ENCODE results near the gene PDE7B. TPM values are rescaled to one million over a fixed set of nuclear protein-coding genes. Genes with fewer than 3 reads are reported as not detected.

The PDE7B gene
- total and polyA plus RNA-seq, 2 of the 8 experiments (the other 6 are each of a cell fraction or from before 2014, with no cell fraction given) = not detected

- Histone ChIP-seq H2AK5ac (ENCODE audit: low read depth, low read length) (no peak overlapping the region), H2BK120ac (replicated peaks; ENCODE audit: low read depth, low read length) (no peak overlapping the region), H3K18ac (ENCODE audit: extremely low read depth, low read length) (no peak overlapping the region), H3K4me2 (ENCODE audit: insufficient read depth in 1 of 2, low read depth in 2 of 2, low read length in 2 of 2) (no peak overlapping the region), H4K5ac (ENCODE audit: insufficient read length, low read depth, low read length) (no peak overlapping the region), H3K14ac (ENCODE audit: insufficient read length) (no peak overlapping the region), H3K27ac (ENCODE audit: low read depth, low read length) (no peak overlapping the region), H3K4me3 (ENCODE audit: extremely low read depth in 1 of 4, insufficient read depth in 2 of 4, low read depth in 3 of 4, low read length in 4 of 4) (no peak overlapping the region), H3K9me3 (ENCODE audit: insufficient read depth in 2 of 2, low read depth in 1 of 2, low read length in 1 of 2) (no peaks in the 10 kb centered on the region), H3K79me2 (ENCODE audit: control insufficient read depth in 1 of 2, insufficient read depth in 2 of 2, low read length in 2 of 2) (no peaks in the 10 kb centered on the region), H4K8ac (ENCODE audit: extremely low read depth, insufficient read depth, low read length) (no peak overlapping the region), H3K4ac (replicated peaks; ENCODE audit: insufficient read length, low read depth, low read length) (no peak overlapping the region), H3K23me2 (ENCODE audit: low read depth, low read length) (no peaks in the 10 kb centered on the region; the same call in 1 of the 2 replicates), H3K27me3 (replicated peaks in 1 of 4; ENCODE audit: control insufficient read depth in 3 of 4, extremely low read depth in 1 of 4, insufficient read depth in 3 of 4, low read length in 3 of 4) (no peaks in the 10 kb centered on the region), H2BK15ac (ENCODE audit: low read length) (no peak overlapping the region), H2BK5ac (ENCODE audit: low read depth, low read length) (no peak overlapping the region), H2BK20ac (ENCODE audit: low read length) (no peak overlapping the region), H3K36me3 (ENCODE audit: control insufficient read depth in 2 of 4, insufficient read depth in 4 of 4, low read length in 3 of 4) (no peaks in the 10 kb centered on the region), H2BK12ac (ENCODE audit: low read depth, low read length) (no peak overlapping the region), H4K91ac (replicated peaks; ENCODE audit: insufficient read length, low read length) (no peak overlapping the region), H3K23ac (ENCODE audit: insufficient read length) (no peak overlapping the region), H3K9ac (replicated peaks in 1 of 4; ENCODE audit: extremely low read depth in 1 of 4, low read depth in 3 of 4, low read length in 3 of 4) (no peak overlapping the region), H3K79me1 (ENCODE audit: low read depth, low read length) (no peaks in the 10 kb centered on the region), H3K56ac (replicated peaks; ENCODE audit: insufficient read length, low read depth, low read length) (no peak overlapping the region), H3K4me1 (replicated peaks in 1 of 4; ENCODE audit: control insufficient read depth in 3 of 4, insufficient read depth in 4 of 4, low read length in 3 of 4) (no peaks in the 10 kb centered on the region; a peak in 1 of 7 replicates), H2AFZ (ENCODE audit: low read length) (no peak overlapping the region), H4K20me1 (replicated peaks in 1 of 2; ENCODE audit: control insufficient read depth in 1 of 2, insufficient read depth in 2 of 2, low read length in 2 of 2) (no peaks in the 10 kb centered on the region)
- WGBS, 2 experiments (ENCODE audit: extremely low coverage in 1 of 2, insufficient coverage in 1 of 2, insufficient read length in 1 of 2, insufficient replicate concordance in 2 of 2, low coverage in 1 of 2, low lambda C conversion rate in 2 of 2, missing lambda C conversion rate in 1 of 2) = 85% methylated on average over 5 of the region's 5 CpGs; no CpG with 5 or more reads in 1 of the 2 experiments
- POLR2A ChIA-PET (ENCODE audit: partially characterized antibody) = no interaction called here
- no peak for FAIRE-seq
- no peak for DNase-seq (ENCODE audit: low read depth in 1 of 2, low spot score in 2 of 2)
- CTCF ChIA-PET (ENCODE audit: partially characterized antibody) = interaction anchor here (0.6 to 3.0 kb wide), 17 partner anchors 8 to 628 kb away, joined by 3 to 16 read pairs (median 3); no protein-coding TSS in a partner anchor
- no peak for TF ChIP-seq EP300 (IDR thresholded peaks at IDR 0.05; ENCODE audit: borderline replicate concordance in 1 of 2, low read depth in 2 of 2, low read length in 2 of 2)
- no peak for TF ChIP-seq CTCF (IDR thresholded peaks at IDR 0.05; ENCODE audit: control extremely low read depth in 1 of 3, insufficient read depth in 1 of 3, low read depth in 1 of 3, low read length in 3 of 3)
- peak in 1 of 2 experiments; percentile 1; a peak in 1 of 4 replicates for TF ChIP-seq RAD21 (IDR thresholded peaks at IDR 0.05 in 1 of 2, conservative IDR thresholded peaks at IDR 0.05 in 1 of 2; ENCODE audit: low read depth in 2 of 2, low read length in 2 of 2)
Measured at GRCh38 chr6:136201732-136202131, 350.2 kb downstream of the PDE7B start.

Measured in H1 (cell line).